HEK293 (cell line): ENCODE measurements around the gene TRPC6.

Source experiments
- CTCF ChIA-PET: fragments of 350-600 bp; formaldehyde crosslinking; extraction: SDS; loops from one replicate; lab custom pipeline; 2021; ENCODE audit warnings: antibody characterized with exemption; lab: Yijun Ruan, JAX
- POLR2A ChIA-PET: fragments of 300-600 bp; formaldehyde crosslinking; extraction: SDS; loops from one replicate; lab custom pipeline; 2020; ENCODE audit warnings: antibody characterized with exemption, inconsistent platforms; lab: Yijun Ruan, JAX
- H3K27ac ChIP-seq: fragments of 200-500 bp; sonication (Bioruptor generic); 2 replicates; pipeline ENCODE4 v1.5.1; 2014; ENCODE audit warnings: low read depth, low read length, control low read depth, inconsistent platforms; ENCODE audit errors: extremely low read depth
- H3K36me3 ChIP-seq, 2 experiments: fragments of 200-500 bp in 1 of 2; sonication (Bioruptor generic) in 1 of 2; 1 replicate in 1 of 2; 2 replicates in 1 of 2; pipeline ENCODE4 v1.5.1; 2014 to 2017; ENCODE audit warnings: inconsistent platforms in 2 of 2, low read length in 2 of 2; ENCODE audit not compliant: control insufficient read depth in 2 of 2, insufficient read depth in 1 of 2
- H3K4me1 ChIP-seq: fragments of 200-500 bp; sonication (Bioruptor generic); 2 replicates; pipeline ENCODE4 v1.5.1; 2014; ENCODE audit warnings: mild to moderate bottlenecking, low read length, inconsistent platforms; ENCODE audit not compliant: control insufficient read depth, insufficient read depth
- H3K4me3 ChIP-seq: 2 replicates; pipeline ENCODE4 v1.5.1; 2011; ENCODE audit warnings: low read depth, mild to moderate bottlenecking, control low read depth, low read length, moderate library complexity
- H3K9me3 ChIP-seq: fragments of 200-500 bp; sonication (Bioruptor generic); 2 replicates; pipeline ENCODE4 v1.5.1; 2014; ENCODE audit warnings: low read depth, low read length, inconsistent platforms; ENCODE audit not compliant: control insufficient read depth, insufficient read depth
- HOXD13 ChIP-seq: sonication (generic); formaldehyde crosslinking; IDR thresholded peaks from 2 replicates; pipeline ENCODE4 v1.8.0; 2022; ENCODE audit warnings: missing genetic modification reagents, borderline replicate concordance
- KLF7 ChIP-seq: fragments of 450-650 bp; formaldehyde crosslinking; IDR thresholded peaks from 2 replicates; pipeline ENCODE4 v1.5.1; 2016; ENCODE audit warnings: missing biosample characterization, missing genetic modification characterization, borderline replicate concordance
- KLF9 ChIP-seq: fragments of 450-650 bp; formaldehyde crosslinking; IDR thresholded peaks from 2 replicates; pipeline ENCODE4 v1.5.1; 2016; ENCODE audit warnings: missing biosample characterization, missing genetic modification characterization, low read depth
- PRDM1 ChIP-seq: fragments of 450-650 bp; formaldehyde crosslinking; IDR thresholded peaks from 2 replicates; pipeline ENCODE4; 2016; ENCODE audit warnings: missing biosample characterization, missing genetic modification characterization
- ZNF138 ChIP-seq: fragments of 450-650 bp; formaldehyde crosslinking; IDR thresholded peaks from 2 replicates; pipeline ENCODE4 v1.5.1; 2016; ENCODE audit warnings: missing biosample characterization, missing genetic modification characterization, borderline replicate concordance
- ZNF2 ChIP-seq: fragments of 450-650 bp; formaldehyde crosslinking; IDR thresholded peaks from 2 replicates; pipeline ENCODE4 v1.5.1; 2016; ENCODE audit warnings: missing biosample characterization, missing genetic modification characterization
- ZNF202 ChIP-seq: fragments of 450-650 bp; formaldehyde crosslinking; IDR thresholded peaks from 2 replicates; pipeline ENCODE4 v1.5.1; 2016; ENCODE audit warnings: missing biosample characterization, missing genetic modification characterization, borderline replicate concordance
- ZNF274 ChIP-seq, 2 experiments: fragments of 200-500 bp in 1 of 2; fragments of 450-650 bp in 1 of 2; sonication (Bioruptor generic) in 1 of 2; formaldehyde crosslinking in 1 of 2; IDR thresholded peaks; 2 replicates each; pipeline versions ENCODE4 v1.5.1 to v1.6.1; 2014 to 2016; ENCODE audit warnings: borderline replicate concordance in 1 of 2, inconsistent platforms in 1 of 2, low read length in 1 of 2, missing biosample characterization in 1 of 2, missing genetic modification characterization in 1 of 2
- ZNF302 ChIP-seq: fragments of 450-650 bp; formaldehyde crosslinking; IDR thresholded peaks from 2 replicates; pipeline ENCODE4 v1.5.1; 2016; ENCODE audit warnings: missing biosample characterization, missing genetic modification characterization, low read depth
- ZNF37A ChIP-seq: fragments of 450-650 bp; IDR thresholded peaks from 2 replicates; pipeline ENCODE4 v1.5.1; 2018; ENCODE audit warnings: missing biosample characterization, missing genetic modification characterization
- ZNF404 ChIP-seq: fragments of 450-650 bp; formaldehyde crosslinking; IDR thresholded peaks from 2 replicates; pipeline ENCODE4 v1.5.1; 2017; ENCODE audit warnings: missing biosample characterization, missing genetic modification characterization
- ZNF433 ChIP-seq: fragments of 450-650 bp; formaldehyde crosslinking; IDR thresholded peaks from 2 replicates; pipeline ENCODE4 v1.5.1; 2016; ENCODE audit warnings: missing biosample characterization, missing genetic modification characterization, low read depth
- ZNF654 ChIP-seq: fragments of 450-650 bp; formaldehyde crosslinking; IDR thresholded peaks from 2 replicates; pipeline ENCODE4 v1.5.1; 2016; ENCODE audit warnings: low read depth, missing biosample characterization, missing genetic modification characterization
- ZNF660 ChIP-seq: fragments of 450-650 bp; IDR thresholded peaks from 2 replicates; pipeline ENCODE4 v1.5.1; 2018; ENCODE audit warnings: missing biosample characterization, mild to moderate bottlenecking, missing genetic modification characterization
- ZNF670 ChIP-seq: fragments of 450-650 bp; formaldehyde crosslinking; IDR thresholded peaks from 2 replicates; pipeline ENCODE4 v1.5.1; 2016; ENCODE audit warnings: missing biosample characterization, missing genetic modification characterization, low read depth
- ZNF701 ChIP-seq: fragments of 450-650 bp; formaldehyde crosslinking; IDR thresholded peaks from 2 replicates; pipeline ENCODE4 v1.5.1; 2016; ENCODE audit warnings: missing biosample characterization, missing genetic modification characterization
- ZSCAN23 ChIP-seq: fragments of 450-650 bp; formaldehyde crosslinking; IDR thresholded peaks from 2 replicates; pipeline ENCODE4 v1.5.1; 2016; ENCODE audit warnings: missing biosample characterization, missing genetic modification characterization
- TF ChIP-seq, protein P1 (sequence below): fragments of 450-650 bp; formaldehyde crosslinking; IDR thresholded peaks from 2 replicates; pipeline ENCODE4 v1.5.1; 2016; ENCODE audit warnings: missing biosample characterization, missing genetic modification characterization
- TF ChIP-seq, protein P2 (sequence below): fragments of 450-650 bp; IDR thresholded peaks from 2 replicates; pipeline ENCODE4 v1.5.1; 2018; ENCODE audit warnings: missing biosample characterization, mild to moderate bottlenecking, missing genetic modification characterization
- TF ChIP-seq, protein P3 (sequence below): fragments of 450-650 bp; formaldehyde crosslinking; IDR thresholded peaks from 2 replicates; pipeline ENCODE4 v1.5.1; 2016; ENCODE audit warnings: missing biosample characterization, missing genetic modification characterization
- TF ChIP-seq, protein P4 (sequence below): fragments of 450-650 bp; formaldehyde crosslinking; IDR thresholded peaks from 2 replicates; pipeline ENCODE4 v1.5.1; 2016; ENCODE audit warnings: missing biosample characterization, missing genetic modification characterization

TRPC6 gene

DNA sequence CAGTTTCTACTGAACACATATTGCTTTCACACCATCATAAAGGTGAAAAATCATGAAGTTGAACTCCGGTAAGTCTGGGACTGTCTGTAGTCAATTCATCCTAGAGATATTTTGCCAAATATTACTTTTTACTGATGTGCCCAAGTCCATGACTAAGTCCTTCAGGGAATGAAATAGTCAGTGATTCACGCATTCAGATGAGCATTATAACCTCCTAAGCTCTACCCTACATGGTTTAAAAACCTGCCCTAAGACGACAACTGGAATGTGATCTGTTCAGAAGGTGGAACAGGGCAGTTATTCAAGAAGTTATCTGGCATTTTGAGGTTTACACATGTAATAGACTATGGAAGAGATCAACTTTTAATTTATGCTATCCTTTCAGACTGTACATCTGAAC lies 125.6 kb downstream of the TRPC6 start:
- POLR2A ChIA-PET: no interaction called here
- no peak for TF ChIP-seq PRDM1
- TF ChIP-seq ZNF701 (tag by site-specific recombination): no peak
- no peak for TF ChIP-seq HOXD13 (CRISPR knock-in tag)
- no peak for TF ChIP-seq ZNF2 (tag by site-specific recombination)
- no peak for TF ChIP-seq KLF9
- TF ChIP-seq ZNF302 (tag by site-specific recombination): no peak
- no peak overlapping the region for H3K4me3 ChIP-seq
- H3K36me3 ChIP-seq: no peaks in the 10 kb centered on the region
- H3K4me1 ChIP-seq: no peaks in the 10 kb centered on the region
- H3K27ac ChIP-seq: no peak overlapping the region
- H3K9me3 ChIP-seq: no peaks in the 10 kb centered on the region
- CTCF ChIA-PET: interaction anchor here (0.6 to 3.4 kb wide), 6 partner anchors 302 to 549 kb away, joined by 3 to 30 read pairs (median 4); no protein-coding TSS in a partner anchor

DNA sequence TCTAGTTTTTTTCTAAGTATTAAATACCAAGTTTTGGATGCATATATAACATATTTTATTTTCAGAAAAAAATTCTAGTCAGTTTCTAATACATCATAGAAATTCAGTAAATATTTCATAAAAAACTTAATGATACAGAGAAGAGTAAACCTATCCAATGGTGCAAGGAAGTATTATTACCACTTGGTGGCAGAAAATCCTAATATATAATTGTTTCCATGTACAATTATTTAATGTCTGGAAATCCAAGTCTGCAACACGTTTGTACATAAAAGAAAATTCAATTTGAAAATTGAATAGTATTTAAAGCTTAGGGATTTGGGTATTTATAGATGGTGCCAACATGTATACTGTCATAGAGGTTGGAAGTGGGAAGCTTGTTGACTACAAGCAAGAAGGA lies 127.0 kb downstream of the TRPC6 start:
- TF ChIP-seq ZNF654 (tag by site-specific recombination) (0 out of 2 replicates have a peak, but pooled peaks have one; percentile 10), ZNF202 (no peak)
- H3K9me3 ChIP-seq: no peaks in the 10 kb centered on the region
- no peak overlapping the region for H3K27ac ChIP-seq
- ChIA-PET CTCF (interaction anchor here (0.5 to 3.4 kb wide), 17 partner anchors 9 to 404 kb away, joined by 3 to 30 read pairs (median 4); no protein-coding TSS in a partner anchor), POLR2A (no interaction called here)
- H3K4me3 ChIP-seq: no peak overlapping the region
- no peaks in the 10 kb centered on the region for H3K4me1 ChIP-seq
- H3K36me3 ChIP-seq: no peaks in the 10 kb centered on the region

DNA sequence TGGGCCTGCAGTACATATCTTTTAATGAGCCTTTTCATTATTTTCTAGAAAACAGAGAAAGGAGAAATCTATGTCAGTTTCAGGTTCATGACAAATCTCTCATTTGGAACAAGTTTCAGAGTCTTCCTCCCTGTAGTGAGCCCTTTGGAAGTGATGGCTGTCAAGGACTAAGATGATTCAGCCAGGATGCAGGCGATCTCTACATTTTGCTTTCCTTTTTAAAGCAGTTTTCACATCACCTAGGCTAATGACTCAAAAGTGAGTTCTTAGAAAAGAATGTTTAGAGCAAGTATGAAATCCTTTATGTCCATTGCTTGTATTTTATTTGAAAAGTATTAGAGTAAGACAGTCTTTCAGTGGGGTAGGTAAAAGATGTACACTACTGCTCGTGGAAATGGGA lies 130.1 kb downstream of the TRPC6 start:
- no peak overlapping the region for H3K27ac ChIP-seq
- ChIA-PET CTCF (interaction anchor here (0.5 to 2.2 kb wide), 2 partner anchors 10 to 394 kb away, joined by 5 to 8 read pairs; no protein-coding TSS in a partner anchor), POLR2A (no interaction called here)
- TF ChIP-seq ZNF274 (IDR thresholded peaks at IDR 0.05; ENCODE audit: low read length) (no peak), ZNF274 (tag by site-specific recombination; IDR thresholded peaks at IDR 0.05; ENCODE audit: borderline replicate concordance) (no peak), ZNF660 (no peak), ZNF37A (no peak), KLF7 (tag by site-specific recombination) (no peak), ZNF670 (tag by site-specific recombination) (no peak), ZNF433 (tag by site-specific recombination) (no peak), ZNF138 (tag by site-specific recombination) (no peak), ZNF404 (tag by site-specific recombination) (no peak), ZSCAN23 (no peak)
- TF ChIP-seq, protein P1, sequence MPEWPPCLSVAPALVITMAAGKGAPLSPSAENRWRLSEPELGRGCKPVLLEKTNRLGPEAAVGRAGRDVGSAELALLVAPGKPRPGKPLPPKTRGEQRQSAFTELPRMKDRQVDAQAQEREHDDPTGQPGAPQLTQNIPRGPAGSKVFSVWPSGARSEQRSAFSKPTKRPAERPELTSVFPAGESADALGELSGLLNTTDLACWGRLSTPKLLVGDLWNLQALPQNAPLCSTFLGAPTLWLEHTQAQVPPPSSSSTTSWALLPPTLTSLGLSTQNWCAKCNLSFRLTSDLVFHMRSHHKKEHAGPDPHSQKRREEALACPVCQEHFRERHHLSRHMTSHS (tag by site-specific recombination): no peak
- TF ChIP-seq, protein P2, sequence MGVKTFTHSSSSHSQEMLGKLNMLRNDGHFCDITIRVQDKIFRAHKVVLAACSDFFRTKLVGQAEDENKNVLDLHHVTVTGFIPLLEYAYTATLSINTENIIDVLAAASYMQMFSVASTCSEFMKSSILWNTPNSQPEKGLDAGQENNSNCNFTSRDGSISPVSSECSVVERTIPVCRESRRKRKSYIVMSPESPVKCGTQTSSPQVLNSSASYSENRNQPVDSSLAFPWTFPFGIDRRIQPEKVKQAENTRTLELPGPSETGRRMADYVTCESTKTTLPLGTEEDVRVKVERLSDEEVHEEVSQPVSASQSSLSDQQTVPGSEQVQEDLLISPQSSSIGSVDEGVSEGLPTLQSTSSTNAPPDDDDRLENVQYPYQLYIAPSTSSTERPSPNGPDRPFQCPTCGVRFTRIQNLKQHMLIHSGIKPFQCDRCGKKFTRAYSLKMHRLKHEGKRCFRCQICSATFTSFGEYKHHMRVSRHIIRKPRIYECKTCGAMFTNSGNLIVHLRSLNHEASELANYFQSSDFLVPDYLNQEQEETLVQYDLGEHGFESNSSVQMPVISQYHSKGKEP (tag by site-specific recombination): no peak
- TF ChIP-seq, protein P3, sequence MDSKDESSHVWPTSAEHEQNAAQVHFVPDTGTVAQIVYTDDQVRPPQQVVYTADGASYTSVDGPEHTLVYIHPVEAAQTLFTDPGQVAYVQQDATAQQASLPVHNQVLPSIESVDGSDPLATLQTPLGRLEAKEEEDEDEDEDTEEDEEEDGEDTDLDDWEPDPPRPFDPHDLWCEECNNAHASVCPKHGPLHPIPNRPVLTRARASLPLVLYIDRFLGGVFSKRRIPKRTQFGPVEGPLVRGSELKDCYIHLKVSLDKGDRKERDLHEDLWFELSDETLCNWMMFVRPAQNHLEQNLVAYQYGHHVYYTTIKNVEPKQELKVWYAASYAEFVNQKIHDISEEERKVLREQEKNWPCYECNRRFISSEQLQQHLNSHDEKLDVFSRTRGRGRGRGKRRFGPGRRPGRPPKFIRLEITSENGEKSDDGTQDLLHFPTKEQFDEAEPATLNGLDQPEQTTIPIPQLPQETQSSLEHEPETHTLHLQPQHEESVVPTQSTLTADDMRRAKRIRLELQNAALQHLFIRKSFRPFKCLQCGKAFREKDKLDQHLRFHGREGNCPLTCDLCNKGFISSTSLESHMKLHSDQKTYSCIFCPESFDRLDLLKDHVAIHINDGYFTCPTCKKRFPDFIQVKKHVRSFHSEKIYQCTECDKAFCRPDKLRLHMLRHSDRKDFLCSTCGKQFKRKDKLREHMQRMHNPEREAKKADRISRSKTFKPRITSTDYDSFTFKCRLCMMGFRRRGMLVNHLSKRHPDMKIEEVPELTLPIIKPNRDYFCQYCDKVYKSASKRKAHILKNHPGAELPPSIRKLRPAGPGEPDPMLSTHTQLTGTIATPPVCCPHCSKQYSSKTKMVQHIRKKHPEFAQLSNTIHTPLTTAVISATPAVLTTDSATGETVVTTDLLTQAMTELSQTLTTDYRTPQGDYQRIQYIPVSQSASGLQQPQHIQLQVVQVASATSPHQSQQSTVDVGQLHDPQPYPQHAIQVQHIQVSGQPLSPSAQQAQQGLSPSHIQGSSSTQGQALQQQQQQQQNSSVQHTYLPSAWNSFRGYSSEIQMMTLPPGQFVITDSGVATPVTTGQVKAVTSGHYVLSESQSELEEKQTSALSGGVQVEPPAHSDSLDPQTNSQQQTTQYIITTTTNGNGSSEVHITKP (tag by site-specific recombination): no peak
- TF ChIP-seq, protein P4, sequence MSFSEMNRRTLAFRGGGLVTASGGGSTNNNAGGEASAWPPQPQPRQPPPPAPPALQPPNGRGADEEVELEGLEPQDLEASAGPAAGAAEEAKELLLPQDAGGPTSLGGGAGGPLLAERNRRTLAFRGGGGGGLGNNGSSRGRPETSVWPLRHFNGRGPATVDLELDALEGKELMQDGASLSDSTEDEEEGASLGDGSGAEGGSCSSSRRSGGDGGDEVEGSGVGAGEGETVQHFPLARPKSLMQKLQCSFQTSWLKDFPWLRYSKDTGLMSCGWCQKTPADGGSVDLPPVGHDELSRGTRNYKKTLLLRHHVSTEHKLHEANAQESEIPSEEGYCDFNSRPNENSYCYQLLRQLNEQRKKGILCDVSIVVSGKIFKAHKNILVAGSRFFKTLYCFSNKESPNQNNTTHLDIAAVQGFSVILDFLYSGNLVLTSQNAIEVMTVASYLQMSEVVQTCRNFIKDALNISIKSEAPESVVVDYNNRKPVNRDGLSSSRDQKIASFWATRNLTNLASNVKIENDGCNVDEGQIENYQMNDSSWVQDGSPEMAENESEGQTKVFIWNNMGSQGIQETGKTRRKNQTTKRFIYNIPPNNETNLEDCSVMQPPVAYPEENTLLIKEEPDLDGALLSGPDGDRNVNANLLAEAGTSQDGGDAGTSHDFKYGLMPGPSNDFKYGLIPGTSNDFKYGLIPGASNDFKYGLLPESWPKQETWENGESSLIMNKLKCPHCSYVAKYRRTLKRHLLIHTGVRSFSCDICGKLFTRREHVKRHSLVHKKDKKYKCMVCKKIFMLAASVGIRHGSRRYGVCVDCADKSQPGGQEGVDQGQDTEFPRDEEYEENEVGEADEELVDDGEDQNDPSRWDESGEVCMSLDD: no peak

More for the DNA sequence above, 130.1 kb downstream of the TRPC6 start:
- Histone ChIP-seq H3K4me3 (no peak overlapping the region), H3K36me3 (no peaks in the 10 kb centered on the region), H3K4me1 (no peaks in the 10 kb centered on the region), H3K9me3 (no peaks in the 10 kb centered on the region)
